ENCODE measurements around the gene PAGE2B.
"Not testable (repeated sequence)": the region's sequence is repeated elsewhere in the genome, so short reads cannot be mapped to it uniquely, and the experiment has no call there.

The PAGE2B gene, protein sequence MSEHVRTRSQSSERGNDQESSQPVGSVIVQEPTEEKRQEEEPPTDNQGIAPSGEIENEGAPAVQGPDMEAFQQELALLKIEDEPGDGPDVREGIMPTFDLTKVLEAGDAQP

GRCh38 chrX:55074851-55075467 lies at the start of gene PAGE2B:
TSS of gene PAGE2B (plus strand) at chrX:55075030. CDS start at chrX:55076042, 1,012 bp downstream.
- no peak for DNase-seq (ENCODE audit: extremely low read depth in 1 of 2, low read depth in 1 of 2)

GRCh38 chrX:55026143-55026542 lies 48.7 kb upstream of the PAGE2B start:
- no peak for DNase-seq (ENCODE audit: extremely low read depth in 1 of 2, low read depth in 1 of 2)

DNA sequence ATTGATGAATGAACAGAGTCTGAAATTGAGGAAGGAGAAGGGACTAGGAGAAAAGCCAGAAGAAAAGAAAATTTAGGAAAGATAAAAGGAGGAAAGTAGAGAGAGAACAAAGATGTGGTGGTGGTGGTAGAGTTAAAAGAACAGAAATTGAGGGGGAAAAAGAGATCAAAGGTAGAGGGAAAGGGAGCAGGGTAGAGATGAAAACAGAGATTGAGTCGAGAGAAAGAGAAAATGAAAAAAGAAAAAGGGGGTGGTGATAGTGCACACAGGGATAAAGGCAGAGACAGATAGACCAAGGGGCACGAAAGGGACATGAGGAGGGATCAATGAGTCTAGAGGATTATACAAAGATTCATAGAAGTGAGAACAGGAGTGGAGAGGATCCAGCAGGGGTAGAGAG lies 48.0 kb upstream of the PAGE2B start:
- no peak for DNase-seq (ENCODE audit: extremely low read depth in 1 of 2, low read depth in 1 of 2)

- DNase-seq (ENCODE audit: extremely low read depth in 1 of 2, low read depth in 1 of 2), result no peak
Observed at GRCh38 chrX:55028040-55028439, 46.8 kb upstream of the PAGE2B start.

DNA sequence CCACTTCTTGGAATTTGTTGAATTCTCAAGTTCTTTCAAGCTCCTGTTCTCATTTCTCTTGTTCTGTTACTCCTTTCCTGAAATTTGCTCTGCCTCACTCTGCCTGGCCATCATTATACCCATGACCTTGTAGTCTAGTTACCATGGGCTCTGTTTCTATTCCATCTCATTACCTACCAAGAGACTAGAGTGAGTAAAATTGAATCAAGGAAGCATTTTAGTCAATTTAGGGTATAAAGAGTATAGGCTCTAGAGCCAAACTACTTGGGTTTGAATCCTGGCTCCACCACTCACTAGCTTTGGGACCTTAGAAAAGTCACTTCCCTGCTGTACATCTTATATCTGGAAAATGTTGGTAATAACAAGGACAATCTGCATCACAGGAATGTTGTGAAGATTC lies 46.2 kb upstream of the PAGE2B start:
- no peak for DNase-seq (ENCODE audit: extremely low read depth in 1 of 2, low read depth in 1 of 2)

- no peak for DNase-seq (ENCODE audit: extremely low read depth in 1 of 2, low read depth in 1 of 2)
Observed at GRCh38 chrX:55029291-55029690, 45.5 kb upstream of the PAGE2B start.

- DNase-seq (ENCODE audit: extremely low read depth in 1 of 2, low read depth in 1 of 2), result no peak
Observed at GRCh38 chrX:55030271-55031205, 44.3 kb upstream of the PAGE2B start, which contains the start of gene ALAS2. TSS of gene ALAS2 (minus strand) at chrX:55030977. CDS start at chrX:55026000, 4,977 bp downstream.

DNA sequence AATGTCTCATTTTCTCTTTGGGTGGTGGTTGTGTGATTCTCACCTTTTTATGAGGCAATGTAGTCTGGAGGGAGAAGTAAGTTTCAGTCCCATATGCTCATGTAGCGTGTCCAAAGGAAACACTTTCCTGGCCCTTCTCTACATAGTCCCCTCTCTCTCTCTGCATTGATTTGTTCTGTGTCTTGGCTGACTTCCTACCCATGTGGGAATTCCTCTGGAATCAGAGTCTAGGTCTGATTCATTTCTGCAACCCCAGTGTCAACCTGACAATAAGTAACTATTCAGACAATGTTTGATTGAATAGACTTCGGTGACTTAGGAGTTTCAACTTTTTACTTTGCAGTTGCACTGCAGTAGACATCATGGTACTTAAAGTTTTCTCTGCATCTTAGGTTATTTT lies 41.4 kb upstream of the PAGE2B start:
- no peak for DNase-seq (ENCODE audit: extremely low read depth in 1 of 2, low read depth in 1 of 2)

DNA sequence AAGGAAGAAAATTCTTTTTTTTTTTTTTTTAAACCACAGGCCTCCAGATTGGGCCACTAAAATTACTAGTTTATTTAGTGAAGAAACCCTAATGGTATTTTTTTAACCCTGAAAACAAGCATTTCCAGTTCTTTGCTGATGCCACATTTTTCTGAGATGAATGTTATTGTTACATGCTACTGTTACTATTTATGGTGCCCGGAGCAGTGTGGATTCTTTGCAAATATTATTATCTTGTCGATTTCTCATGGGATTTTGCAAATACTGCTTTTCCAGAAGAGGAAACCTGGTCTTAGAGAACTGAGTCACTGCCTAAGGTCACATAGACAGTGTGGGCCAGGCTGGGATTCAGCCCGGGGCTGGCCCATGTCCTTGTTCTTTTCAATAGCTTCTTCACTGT lies 35.4 kb upstream of the PAGE2B start:
- DNase-seq (ENCODE audit: extremely low read depth in 1 of 2, low read depth in 1 of 2), result no peak

DNA sequence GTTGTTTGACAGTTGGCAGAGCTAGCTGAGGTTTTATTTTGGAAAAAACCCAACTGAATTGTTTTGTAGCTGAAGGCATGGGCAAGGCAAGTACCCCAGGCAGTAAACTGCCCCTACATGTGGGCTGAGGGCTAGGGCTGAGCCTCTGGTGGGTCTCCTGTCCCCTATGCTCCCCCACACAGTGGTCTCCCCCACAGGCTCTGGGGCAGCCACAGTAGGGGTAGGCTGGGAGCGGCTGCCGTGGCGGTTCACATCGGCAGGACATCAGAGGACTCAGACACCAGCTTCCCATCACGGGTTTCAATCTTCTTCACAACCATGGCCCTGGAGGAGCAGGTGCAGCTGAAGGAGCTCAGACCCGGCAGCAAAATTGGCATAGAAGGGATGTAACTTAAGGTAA lies 33.3 kb upstream of the PAGE2B start:
- DNase-seq (ENCODE audit: extremely low read depth in 1 of 2, low read depth in 1 of 2), result no peak

DNA sequence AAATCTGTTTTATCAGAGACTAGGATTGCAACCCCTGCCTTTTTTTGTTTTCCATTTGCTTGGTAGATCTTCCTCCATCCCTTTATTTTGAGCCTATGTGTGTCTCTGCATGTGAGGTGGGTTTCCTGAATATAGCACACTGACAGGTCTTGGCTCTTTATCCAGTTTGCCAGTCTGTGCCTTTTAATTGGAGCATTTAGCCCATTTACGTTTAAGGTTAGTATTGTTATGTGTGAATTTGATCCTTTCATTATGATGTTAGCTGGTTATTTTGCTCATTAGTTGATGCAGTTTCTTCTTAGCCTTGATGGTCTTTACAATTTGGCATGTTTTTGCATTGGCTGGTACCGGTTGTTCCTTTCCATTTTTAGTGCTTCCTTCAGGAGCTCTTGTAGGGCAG lies 24.2 kb upstream of the PAGE2B start:
- DNase-seq (ENCODE audit: extremely low read depth in 1 of 2, low read depth in 1 of 2), result not testable (repeated sequence)

DNA sequence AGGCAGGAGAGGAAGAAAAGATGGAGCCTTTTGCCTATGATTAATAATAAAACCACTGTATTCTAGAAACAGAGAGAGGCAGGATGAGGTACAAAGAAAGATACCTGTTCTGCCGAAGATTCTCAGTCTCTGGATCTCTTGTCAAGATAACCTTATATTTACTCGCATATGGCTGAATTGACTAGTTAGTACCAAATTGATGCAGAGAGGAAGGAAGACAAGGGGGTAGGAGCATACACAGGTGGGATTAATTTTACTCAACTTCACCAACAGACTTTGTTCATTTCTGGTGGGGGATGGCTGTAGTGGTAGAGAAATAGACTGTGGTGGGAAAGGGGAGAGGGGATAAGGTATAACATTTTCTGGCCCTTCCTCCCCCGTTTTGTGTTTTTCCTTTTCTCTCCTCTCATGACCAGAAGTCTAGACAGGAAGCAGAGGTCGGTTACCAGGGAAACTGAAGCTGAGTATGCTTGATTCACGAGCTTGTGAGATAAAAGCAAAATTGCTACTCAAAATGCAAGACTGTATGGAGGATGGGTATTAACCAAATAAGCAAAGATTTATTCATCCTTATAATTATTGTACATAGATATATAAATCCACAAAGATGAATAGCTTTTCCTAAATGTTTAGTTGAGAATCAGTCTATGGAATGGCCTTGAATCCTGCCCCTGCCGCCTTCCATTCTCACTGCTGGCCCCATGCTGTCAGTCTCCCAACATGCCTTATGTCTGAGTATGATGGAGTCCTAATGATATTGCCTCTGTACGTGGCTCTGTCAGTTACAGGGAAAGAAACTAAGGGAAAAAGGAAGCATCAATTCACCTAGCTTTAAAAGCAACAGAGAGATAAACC lies 17.8 kb upstream of the PAGE2B start:
- no peak for DNase-seq (ENCODE audit: extremely low read depth in 1 of 2, low read depth in 1 of 2)

DNA sequence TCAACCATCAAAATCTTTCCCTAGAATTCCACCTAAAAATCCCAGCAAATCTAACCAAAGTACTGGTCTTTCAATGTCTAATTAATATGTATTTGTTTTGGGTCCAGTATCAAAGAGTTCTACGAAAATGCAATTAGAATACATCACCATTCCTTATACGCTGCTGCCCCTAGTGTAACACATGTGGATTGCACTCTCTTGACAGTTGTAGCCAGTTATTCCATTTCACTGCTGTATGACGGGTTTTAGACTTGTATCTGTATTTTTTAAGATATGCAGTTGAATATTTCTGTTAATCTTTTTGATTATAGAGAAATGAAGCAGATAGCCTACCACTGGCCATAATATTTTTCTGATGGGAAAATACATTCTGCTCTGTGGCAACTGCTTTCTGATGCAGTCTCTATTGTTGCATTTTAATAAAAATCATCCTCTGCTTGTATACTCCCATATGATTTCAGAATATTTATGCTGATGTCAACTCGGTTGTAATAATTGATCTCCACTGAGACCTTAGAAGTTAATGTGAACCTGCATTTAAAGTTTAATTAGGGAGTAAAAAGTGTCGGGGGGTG lies 17.1 kb upstream of the PAGE2B start:
- DNase-seq (ENCODE audit: extremely low read depth in 1 of 2, low read depth in 1 of 2), result no peak

- DNase-seq (ENCODE audit: extremely low read depth in 1 of 2, low read depth in 1 of 2), result not testable (repeated sequence)
Observed at GRCh38 chrX:55067180-55067579, 7.7 kb upstream of the PAGE2B start.

GRCh38 chrX:55072286-55072685 lies 2.5 kb upstream of the PAGE2B start:
- no peak for DNase-seq (ENCODE audit: extremely low read depth in 1 of 2, low read depth in 1 of 2)

GRCh38 chrX:55088795-55089489 lies 14.1 kb downstream of the PAGE2B start, which contains the start of gene PAGE2:
TSS of gene PAGE2 (plus strand) at chrX:55089018. CDS start at chrX:55090021, 1,003 bp downstream.
- no peak for DNase-seq (ENCODE audit: extremely low read depth in 1 of 2, low read depth in 1 of 2)

DNA sequence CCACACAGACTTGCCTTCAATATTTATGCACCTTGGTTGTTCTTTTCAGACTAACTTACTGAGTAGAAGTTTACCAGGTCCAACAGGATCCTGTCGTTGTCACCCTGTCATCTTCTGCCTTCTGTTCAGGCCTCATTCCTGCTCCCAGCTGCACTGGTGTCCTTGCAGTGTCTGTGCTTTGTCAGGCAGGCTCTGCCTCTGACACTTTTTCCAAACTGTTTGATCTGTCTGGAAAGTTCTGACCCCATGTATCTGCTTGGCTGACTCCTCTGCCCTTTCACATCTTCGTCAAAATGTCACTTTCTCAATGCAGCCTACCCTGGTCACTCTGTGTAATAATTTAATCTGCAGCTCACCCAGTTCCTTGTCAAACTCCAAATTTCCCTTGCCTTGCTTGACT lies 23.9 kb downstream of the PAGE2B start:
- no peak for DNase-seq (ENCODE audit: extremely low read depth in 1 of 2, low read depth in 1 of 2)

GRCh38 chrX:55099162-55099561 lies 24.3 kb downstream of the PAGE2B start:
- DNase-seq (ENCODE audit: extremely low read depth in 1 of 2, low read depth in 1 of 2), result no peak

- DNase-seq (ENCODE audit: extremely low read depth in 1 of 2, low read depth in 1 of 2), result no peak
Observed at GRCh38 chrX:55102754-55103153, 27.9 kb downstream of the PAGE2B start.

DNA sequence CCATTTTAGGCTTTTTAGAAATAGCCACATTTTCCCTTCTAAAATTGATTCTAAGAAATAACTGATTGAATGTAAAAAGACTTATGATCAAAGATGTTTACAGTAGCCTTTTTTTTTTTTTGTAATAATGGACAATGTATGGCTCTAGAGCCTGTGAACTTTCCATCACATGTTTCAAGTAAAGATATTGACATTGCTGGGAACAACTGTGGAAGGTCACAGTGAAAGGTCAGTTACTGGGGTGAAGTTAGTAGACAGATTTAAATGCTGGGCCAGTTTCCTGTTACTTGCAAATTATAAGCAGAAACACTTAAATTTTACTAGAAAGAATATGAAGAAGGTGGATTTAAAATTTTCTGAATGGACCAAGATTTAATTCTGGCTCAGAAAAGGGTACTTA lies 32.4 kb downstream of the PAGE2B start:
- DNase-seq (ENCODE audit: extremely low read depth in 1 of 2, low read depth in 1 of 2), result no peak
